HG03442 (cell line): Measurements from ENCODE around the gene LRFN3.
A peak's percentile ranks its signal among the peaks of the same experiment; 100 is the strongest.
"Not testable (repeated sequence)": the region's sequence is repeated elsewhere in the genome, so short reads cannot be mapped to it uniquely, and the experiment has no call there.

ENCODE experiments used
- ATAC-seq: cut with Tn5 transposase; IDR thresholded peaks from one replicate; pipeline ENCODE4 v1.9.1; 2021; ENCODE audit warnings: mild to moderate bottlenecking, moderate library complexity; ENCODE audit not compliant: unreplicated experiment

Gene LRFN3

GRCh38 chr19:35935911-35936737, at the start of gene LRFN3:
LRFN3 (plus strand) TSS chr19:35936374; CDS start chr19:35939426, 3,052 bp downstream.
- ATAC-seq = no peak

GRCh38 chr19:35887197-35887596, 49.0 kb upstream of the LRFN3 start:
- ATAC-seq = no peak

GRCh38 chr19:35888398-35888797, 47.8 kb upstream of the LRFN3 start:
- no peak for ATAC-seq

- ATAC-seq = no peak
These were observed 46.6 kb upstream of the LRFN3 start for GRCh38 chr19:35889370-35890112.

GRCh38 chr19:35890113-35890650, 46.0 kb upstream of the LRFN3 start:
- ATAC-seq = no peak

GRCh38 chr19:35891819-35892218, 44.4 kb upstream of the LRFN3 start:
- ATAC-seq = not testable (repeated sequence)

GRCh38 chr19:35894342-35894741, 41.8 kb upstream of the LRFN3 start:
- ATAC-seq = no peak

- ATAC-seq = no peak
These were observed 40.1 kb upstream of the LRFN3 start for GRCh38 chr19:35895911-35896642.

- ATAC-seq = no peak
These were observed 39.5 kb upstream of the LRFN3 start for GRCh38 chr19:35896643-35897040.

- no peak for ATAC-seq
These were observed 38.3 kb upstream of the LRFN3 start for GRCh38 chr19:35897706-35898451.

GRCh38 chr19:35898499-35898809, 37.7 kb upstream of the LRFN3 start:
- ATAC-seq = no peak

GRCh38 chr19:35899547-35900214, 36.5 kb upstream of the LRFN3 start:
- peak; percentile 43 for ATAC-seq

GRCh38 chr19:35901055-35901644, 35.0 kb upstream of the LRFN3 start:
- ATAC-seq = no peak

- ATAC-seq = no peak
These were observed 34.1 kb upstream of the LRFN3 start, which contains the start of gene HCST for GRCh38 chr19:35901854-35902661. HCST (plus strand) TSS chr19:35902529; CDS start chr19:35902594, 65 bp downstream.

GRCh38 chr19:35902870-35903475, 33.2 kb upstream of the LRFN3 start:
- ATAC-seq = no peak

- ATAC-seq = peak; percentile 32
These were observed 32.5 kb upstream of the LRFN3 start for GRCh38 chr19:35903550-35904179.

- no peak for ATAC-seq
These were observed 31.7 kb upstream of the LRFN3 start for GRCh38 chr19:35904311-35905068.
